GM20431 (cell line): ENCODE data around the gene CD79B.

Experiments used
- in situ Hi-C: fragments of 300-500 bp; cut with MseI, MboI; formaldehyde crosslinking; loops from one replicate; pipeline ENCODE4 v1.15.0; 2020; ENCODE audit warnings: low sequenced_read_pairs; ENCODE audit not compliant: unreplicated experiment

CD79B gene

DNA sequence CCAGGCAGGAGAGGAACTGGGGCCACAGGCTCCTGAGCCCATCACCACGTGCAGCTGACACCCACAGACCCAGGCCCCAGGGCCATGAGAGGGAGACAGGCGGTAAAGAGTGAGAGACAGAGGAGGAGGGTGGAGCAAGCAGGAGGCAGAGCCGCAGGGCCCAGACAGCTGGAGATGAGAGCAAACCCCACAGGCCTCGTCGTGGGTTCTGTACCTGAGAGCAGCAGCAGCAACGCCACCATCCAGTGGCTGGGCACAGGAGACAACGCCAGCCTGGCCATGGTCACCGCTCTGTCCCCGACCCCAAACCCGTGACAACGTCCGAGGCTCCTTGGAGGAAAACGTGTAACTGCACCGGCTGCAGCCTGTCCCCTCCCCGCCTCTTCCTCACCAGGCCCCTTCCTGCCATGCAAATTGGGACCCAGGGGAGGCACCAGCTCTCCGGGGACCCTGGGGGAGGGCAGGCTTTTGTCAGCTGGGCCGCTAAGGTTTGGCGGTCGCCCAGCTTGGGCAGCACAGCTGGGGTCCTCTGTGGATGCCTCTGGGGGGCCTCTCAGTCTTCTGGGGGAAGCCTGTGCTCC, at the start of gene CD79B:
TSS of gene CD79B (minus strand) at position 351 of the 581 bp plus-strand sequence. CDS start at position 281, 70 bp downstream.
- in situ Hi-C loops = no loop called here

- in situ Hi-C loops = no loop called here
Measured at GRCh38 chr17:63978272-63979200, 46.4 kb upstream of the CD79B start.

DNA sequence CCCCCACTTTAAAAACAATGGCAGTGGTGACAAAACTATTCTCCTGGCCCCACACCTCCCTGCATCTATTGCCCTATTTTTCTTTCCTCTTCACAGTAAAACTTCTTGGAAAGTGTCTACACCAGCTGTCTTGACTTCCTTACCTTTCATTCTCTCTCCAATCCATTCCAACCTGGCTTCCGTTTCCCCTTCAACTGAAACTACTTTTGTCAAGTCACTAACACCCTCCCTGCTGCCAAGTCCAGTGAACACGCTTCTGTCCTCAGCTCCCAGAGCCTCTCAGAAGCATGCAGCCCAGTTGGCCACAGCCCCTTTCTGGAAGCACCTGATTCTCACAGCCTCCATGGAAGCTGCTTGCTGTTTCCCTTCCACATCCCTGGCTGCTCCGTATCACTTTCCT, 44.6 kb upstream of the CD79B start:
- in situ Hi-C loops = no loop called here

- in situ Hi-C loops = no loop called here
Measured at GRCh38 chr17:63975541-63976092, 43.5 kb upstream of the CD79B start.

- in situ Hi-C loops = no loop called here
Measured at GRCh38 chr17:63974594-63975192, 42.6 kb upstream of the CD79B start.

GRCh38 chr17:63973930-63974593, 41.9 kb upstream of the CD79B start:
- in situ Hi-C loops = no loop called here

- in situ Hi-C loops = no loop called here
Measured at GRCh38 chr17:63973247-63973646, 41.1 kb upstream of the CD79B start.

DNA sequence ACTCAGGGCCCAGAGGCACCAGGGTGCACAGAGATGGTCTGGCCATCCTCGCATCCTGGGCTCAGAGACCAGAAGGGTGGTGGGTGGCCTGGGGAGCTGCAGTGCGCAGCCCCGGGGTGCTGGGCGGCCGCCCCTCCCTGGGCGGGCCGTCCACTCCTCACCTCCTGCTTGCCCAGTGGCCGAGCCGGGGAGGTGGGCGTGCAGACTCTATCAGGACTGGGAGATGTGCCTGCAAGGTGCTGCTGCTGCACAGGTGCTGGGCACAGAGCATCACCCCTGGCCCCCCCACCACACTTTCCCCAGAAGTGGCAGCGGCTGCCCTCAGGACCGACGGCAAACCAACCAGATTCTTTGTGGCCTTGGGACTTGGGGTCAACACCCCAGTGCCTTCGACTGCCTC, 40.7 kb upstream of the CD79B start, which contains the start of gene SCN4A:
TSS of gene SCN4A (minus strand) at position 123 of the 400 bp plus-strand sequence. CDS start at position 46, 77 bp downstream.
- in situ Hi-C loops = no loop called here

DNA sequence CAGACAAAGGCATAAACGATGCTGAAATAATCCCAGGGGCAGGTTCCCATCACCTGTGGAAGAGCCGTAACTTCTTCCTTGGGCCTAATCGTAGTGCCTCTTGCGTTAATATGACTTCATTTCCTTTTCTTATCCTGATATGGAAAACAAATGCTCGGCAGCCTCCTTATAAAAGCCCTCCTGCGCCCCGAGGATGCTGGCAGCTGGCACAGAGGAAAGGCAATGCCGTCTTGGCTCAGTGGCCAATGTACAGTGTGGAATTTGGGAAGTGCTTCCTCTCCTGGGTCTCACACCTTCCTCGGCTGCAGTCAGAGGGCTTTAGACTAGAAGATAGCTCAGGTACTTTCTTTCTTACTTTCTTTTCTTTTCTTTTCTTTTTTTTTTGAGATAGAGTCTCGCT, 37.1 kb upstream of the CD79B start:
- in situ Hi-C loops = no loop called here

GRCh38 chr17:63967953-63968352, 35.8 kb upstream of the CD79B start:
- in situ Hi-C loops = no loop called here

DNA sequence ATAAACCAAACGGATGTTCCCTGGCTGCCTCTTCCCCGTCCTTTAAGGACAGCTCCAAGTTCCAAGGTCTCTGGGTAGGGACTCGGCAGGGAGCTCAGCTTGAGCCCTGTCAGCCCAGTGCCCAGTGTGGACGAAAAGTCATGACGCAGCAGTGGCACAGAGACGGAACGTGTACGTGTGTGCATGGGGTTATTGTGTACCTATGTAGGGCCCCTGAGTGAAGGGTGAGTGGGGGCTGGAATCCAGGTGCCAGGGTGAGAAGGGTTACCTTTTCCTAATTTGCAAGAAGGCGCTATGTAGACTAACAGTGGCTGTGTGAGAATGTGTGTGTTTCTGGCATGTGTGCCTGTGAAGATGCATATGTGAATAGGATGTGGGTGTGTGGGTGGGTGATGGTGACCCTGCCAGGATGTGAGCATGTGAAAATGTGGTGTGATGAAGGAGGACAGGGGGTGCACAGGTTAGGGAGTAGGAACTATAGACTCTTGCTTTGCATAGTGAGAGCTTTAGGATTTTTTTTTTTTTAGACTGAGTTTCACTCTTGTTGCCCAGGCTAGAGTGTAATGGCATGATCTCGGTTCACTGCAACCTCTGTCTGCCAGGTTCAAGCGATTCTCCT, 34.6 kb upstream of the CD79B start:
- in situ Hi-C loops = no loop called here

- in situ Hi-C loops = no loop called here
Measured at GRCh38 chr17:63963123-63963522, 31.0 kb upstream of the CD79B start.

DNA sequence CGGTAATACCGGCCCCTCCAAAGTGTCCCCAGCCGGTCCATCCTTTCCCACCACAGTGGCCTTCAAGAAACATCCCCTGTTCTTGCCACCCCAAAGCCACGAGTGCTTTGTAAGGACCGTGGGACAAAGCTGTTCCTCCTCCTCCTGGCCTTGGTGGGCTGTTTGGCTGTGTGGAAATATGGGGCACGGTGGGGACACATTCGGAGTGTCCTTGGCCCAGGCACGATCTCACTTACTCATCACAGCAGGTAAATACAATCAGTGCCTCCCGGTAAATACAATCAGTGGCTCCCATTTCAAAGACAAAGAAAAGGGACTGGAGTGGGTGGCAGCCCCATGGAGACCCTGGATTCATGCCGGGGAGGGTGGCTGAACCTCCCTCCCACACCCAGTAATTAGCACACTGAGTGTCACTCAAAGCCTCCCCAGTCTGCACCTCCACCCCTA, 30.2 kb upstream of the CD79B start:
- in situ Hi-C loops = no loop called here

- in situ Hi-C loops = no loop called here
Measured at GRCh38 chr17:63961355-63962212, 29.5 kb upstream of the CD79B start.

DNA sequence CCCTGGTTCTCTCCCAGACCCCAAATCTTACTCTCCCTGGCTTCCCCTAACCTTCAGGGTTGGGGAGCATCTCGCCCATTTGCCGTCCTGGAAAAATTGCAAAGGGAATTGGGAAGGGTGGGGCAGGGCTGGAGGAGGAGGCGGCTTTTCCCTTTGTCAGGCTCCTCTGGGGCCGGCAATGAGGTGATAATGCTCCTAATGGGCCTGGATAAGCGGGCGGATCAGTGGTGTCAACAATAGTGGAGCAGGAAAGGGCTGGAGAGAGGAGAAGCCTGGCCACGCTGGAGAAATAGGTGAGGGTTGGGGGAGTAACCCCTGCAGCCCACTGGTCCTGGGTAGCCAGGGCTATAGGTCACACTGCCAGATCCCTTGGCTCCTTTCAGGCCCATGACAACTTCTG, 28.3 kb upstream of the CD79B start:
- in situ Hi-C loops = no loop called here

DNA sequence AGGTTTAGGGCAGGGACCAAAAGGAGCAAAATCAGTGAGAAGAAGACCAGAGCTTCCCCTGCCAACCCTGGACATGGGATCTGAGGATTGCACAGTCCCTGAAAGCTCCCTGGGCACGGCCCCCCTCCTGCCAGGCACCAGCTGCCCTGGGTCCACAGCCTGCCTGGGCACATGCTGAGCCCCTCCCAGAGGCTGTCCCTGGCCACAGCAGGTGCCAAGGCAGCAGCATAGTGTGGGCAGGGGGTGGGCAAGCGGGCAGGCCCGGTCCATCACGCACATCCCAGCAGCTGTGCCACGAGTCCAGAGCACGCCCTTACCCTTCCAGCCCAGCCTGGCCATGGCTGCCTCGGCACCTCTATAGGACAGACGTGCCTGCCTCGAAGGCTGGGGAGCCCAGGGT, 27.9 kb upstream of the CD79B start:
- in situ Hi-C loops = no loop called here

DNA sequence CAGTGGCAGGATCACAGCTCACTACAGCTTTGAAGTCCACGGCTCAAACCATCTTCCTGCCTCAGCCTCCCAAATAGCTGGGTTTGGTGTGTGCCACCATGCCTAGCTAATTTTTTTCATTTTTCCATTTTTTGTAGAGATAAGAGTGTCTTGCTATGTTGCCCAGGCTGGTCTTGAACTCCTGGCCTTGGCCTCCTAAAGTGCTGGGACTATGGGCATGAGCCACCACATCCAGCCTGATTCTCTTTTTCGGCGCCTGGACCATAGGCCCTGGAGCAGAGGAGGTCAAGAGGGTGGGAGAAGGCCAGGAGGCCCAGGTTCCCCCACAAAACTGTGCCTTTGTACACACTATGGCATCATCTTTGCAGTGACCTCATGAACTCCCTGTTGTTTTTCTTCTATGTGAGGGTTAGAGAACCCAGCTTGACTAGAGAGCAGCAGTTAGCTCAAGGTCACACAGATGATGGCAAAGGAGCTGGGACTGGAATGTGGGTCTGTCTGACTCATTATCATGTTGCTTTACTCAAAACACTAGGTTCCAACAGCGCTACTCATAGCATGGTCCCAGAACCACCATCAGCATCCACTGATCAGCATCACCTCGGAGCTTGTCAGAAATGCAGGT, 24.3 kb upstream of the CD79B start:
- in situ Hi-C loops = no loop called here

- in situ Hi-C loops = no loop called here
Measured at GRCh38 chr17:63955791-63956190, 23.7 kb upstream of the CD79B start.
